ENCODE measurements around the gene SLC6A18.
"Not testable (repeated sequence)": the region's sequence is repeated elsewhere in the genome, so short reads cannot be mapped to it uniquely, and the experiment has no call there.

DNA sequence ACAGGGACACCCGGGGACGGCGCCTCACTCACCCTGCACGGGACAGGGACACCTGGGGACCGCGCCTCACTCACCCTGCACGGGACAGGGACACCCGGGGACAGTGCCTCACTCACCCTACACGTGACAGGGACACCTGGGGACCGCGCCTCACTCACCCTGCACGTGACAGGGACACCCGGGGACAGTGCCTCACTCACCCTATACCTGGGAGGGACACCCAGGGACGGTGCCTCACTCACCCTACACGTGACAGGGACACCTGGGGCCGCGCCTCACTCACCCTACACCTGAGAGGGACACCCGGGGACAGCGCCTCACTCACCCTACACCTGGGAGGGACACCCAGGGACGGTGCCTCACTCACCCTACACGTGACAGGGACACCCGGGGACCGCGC, 65.8 kb downstream of the SLC6A18 start:
- not testable (repeated sequence) for TF ChIP-seq EZH2phosphoT487 (IDR thresholded peaks at IDR 0.05; ENCODE audit: low read depth, severe bottlenecking, unreplicated experiment); CTCF (IDR thresholded peaks at IDR 0.05; ENCODE audit: poor library complexity)

Data from hepatocyte (in vitro differentiated cells).